HCT116 (cell line): ENCODE results near the gene GAP43. TPM values are rescaled to one million over a fixed set of nuclear protein-coding genes. Genes with fewer than 3 reads are reported as not detected.

Experiments
- ATAC-seq: fragments of 200-7000 bp; cut with Tn5 transposase; 2 replicates; pipeline ENCODE4 v1.9.1; 2020; ENCODE audit warnings: mild to moderate bottlenecking, moderate library complexity
- BruUV-seq: library from RNA; stranded (reverse); fragments of 400-500 nt; replicated peaks from 2 replicates; lab custom pipeline; 2021; lab: Mats Ljungman, UMichigan
- CTCF ChIA-PET: fragments of 300-600 bp; sonication (Branson Sonifier 250); formaldehyde crosslinking; loops from one replicate; lab custom pipeline; 2021; ENCODE audit warnings: antibody characterized with exemption; lab: Charles Lee
- POLR2A ChIA-PET: fragments of 300-600, 350-600 bp; sonication (Branson Sonifier 250); formaldehyde crosslinking; loops from one replicate; lab custom pipeline; 2021; ENCODE audit warnings: antibody characterized with exemption; lab: Charles Lee
- RAD21 ChIA-PET, 2 experiments: fragments of 300-600 bp; sonication (Branson Sonifier 250); formaldehyde crosslinking; loops; one replicate each; lab custom pipeline; 2023; ENCODE audit warnings: low total read pairs in 2 of 2; ENCODE audit not compliant: uncharacterized antibody in 2 of 2, unreplicated experiment in 2 of 2, low non-redundant PET in 1 of 2; lab: Charles Lee
- DNase-seq: peaks from one replicate; pipeline ENCODE4 v3.0.0-alpha.2; 2010; ENCODE audit warnings: low read depth, low spot score
- H2AFZ ChIP-seq: fragments of 200-600 bp; shearing (Covaris generic), sonication (generic); 2 replicates; pipeline ENCODE4 v1.6.1; 2017; ENCODE audit warnings: low read depth, mixed run types, mixed read lengths, antibody characterized with exemption, low read length; ENCODE audit not compliant: poor library complexity, severe bottlenecking
- H3K27ac ChIP-seq: 2 replicates; pipeline ENCODE4 v1.5.1; 2012; ENCODE audit warnings: low read depth, low read length
- H3K27me3 ChIP-seq: fragments of 200-600 bp; sonication (generic); 2 replicates; pipeline ENCODE4 v1.6.1; 2016; ENCODE audit warnings: mixed run types, low read length, mixed read lengths; ENCODE audit not compliant: insufficient read depth
- H3K36me3 ChIP-seq, 2 experiments: fragments of 200-500 bp in 1 of 2; fragments of 200-600 bp in 1 of 2; sonication (Bioruptor generic) in 1 of 2; sonication (generic) in 1 of 2; 2 replicates each; pipeline versions ENCODE4 v1.5.1 to v1.6.1; 2014 to 2016; ENCODE audit warnings: low read length in 2 of 2, inconsistent platforms in 1 of 2, mixed read lengths in 1 of 2, mixed run types in 1 of 2; ENCODE audit not compliant: insufficient read depth in 2 of 2, control insufficient read depth in 1 of 2
- H3K4me1 ChIP-seq, 2 experiments: fragments of 200-600 bp in 1 of 2; sonication (generic) in 1 of 2; 2 replicates each; pipeline versions ENCODE4 v1.5.1 to v1.6.1; 2012 to 2017; ENCODE audit warnings: low read length in 2 of 2, inconsistent platforms in 1 of 2, mild to moderate bottlenecking in 1 of 2, mixed read lengths in 1 of 2, mixed run types in 1 of 2, moderate library complexity in 1 of 2; ENCODE audit not compliant: insufficient read depth in 2 of 2, control insufficient read depth in 1 of 2
- H3K4me2 ChIP-seq: fragments of 200-600 bp; sonication (generic); 2 replicates; pipeline ENCODE4 v1.6.1; 2017; ENCODE audit warnings: mixed run types, low read length, mixed read lengths
- H3K4me3 ChIP-seq, 2 experiments: fragments of 200-600 bp in 1 of 2; sonication (generic) in 1 of 2; replicated peaks in 1 of 2; 2 replicates each; pipeline ENCODE4 v1.5.1; 2011 to 2016; ENCODE audit warnings: low read length in 2 of 2, control low read depth in 1 of 2, low read depth in 1 of 2, mild to moderate bottlenecking in 1 of 2, mixed read lengths in 1 of 2, mixed run types in 1 of 2
- H3K79me2 ChIP-seq: fragments of 200-600 bp; sonication (generic); 2 replicates; pipeline ENCODE4 v1.6.1; 2017; ENCODE audit warnings: mild to moderate bottlenecking, mixed run types, low read length, moderate library complexity, mixed read lengths; ENCODE audit not compliant: insufficient read depth
- H3K9ac ChIP-seq: fragments of 200-600 bp; sonication (generic); 2 replicates; pipeline ENCODE4 v1.6.1; 2016; ENCODE audit warnings: low read length, mixed read lengths
- H3K9me2 ChIP-seq: fragments of 200-600 bp; sonication (generic), shearing (Covaris generic); 2 replicates; pipeline ENCODE4 v1.6.1; 2017; ENCODE audit warnings: mixed run types, mild to moderate bottlenecking, moderate library complexity; ENCODE audit not compliant: insufficient read depth
- H3K9me3 ChIP-seq, 2 experiments: fragments of 200-500 bp in 1 of 2; fragments of 200-600 bp in 1 of 2; sonication (Bioruptor generic) in 1 of 2; sonication (generic) in 1 of 2; 2 replicates each; pipeline ENCODE4 v1.6.1; 2014 to 2017; ENCODE audit warnings: low read length in 2 of 2, mixed read lengths in 2 of 2, inconsistent platforms in 1 of 2, low read depth in 1 of 2, mild to moderate bottlenecking in 1 of 2, mixed run types in 1 of 2, moderate library complexity in 1 of 2; ENCODE audit not compliant: control insufficient read depth in 1 of 2, insufficient read depth in 1 of 2
- H4K20me1 ChIP-seq: fragments of 200-600 bp; sonication (generic), shearing (Covaris generic); 2 replicates; pipeline ENCODE4 v1.6.1; 2017; ENCODE audit warnings: mixed run types, mild to moderate bottlenecking, moderate library complexity; ENCODE audit not compliant: insufficient read depth
- EZH2 ChIP-seq: fragments of 200-600 bp; sonication (generic); IDR thresholded peaks from 2 replicates; pipeline ENCODE4 v1.6.1; 2017; ENCODE audit warnings: antibody characterized with exemption, mixed run types
- FOSL1 ChIP-seq: IDR thresholded peaks from 2 replicates; pipeline ENCODE4 v1.6.1; 2012; ENCODE audit warnings: low read depth
- POLR2A ChIP-seq: IDR thresholded peaks from 2 replicates; pipeline ENCODE4 v1.7.0; 2011; ENCODE audit warnings: borderline replicate concordance; ENCODE audit not compliant: insufficient read depth, insufficient read length; ENCODE audit errors: extremely low read depth
- POLR2AphosphoS5 ChIP-seq: IDR thresholded peaks from 2 replicates; pipeline ENCODE4 v1.6.1; 2011; ENCODE audit warnings: mild to moderate bottlenecking, low read depth, low read length, moderate library complexity
- intact Hi-C: fragments of 100-400 bp; cut with micrococcal nuclease; formaldehyde crosslinking; loops from 2 replicates; pipeline ENCODE4 v1.10.0; 2022
- total RNA-seq: library from RNA; stranded (reverse); gene quantifications from one replicate; pipeline ENCODE4 v1.2.1, GENCODE V29; 2021; ENCODE audit not compliant: unreplicated experiment

The GAP43 gene
- total RNA-seq, 1 experiment from 2014 or later = not detected

- no peak for DNase-seq
These were observed 42.7 kb upstream of the GAP43 start for GRCh38 chr3:115580566-115580965.

DNA sequence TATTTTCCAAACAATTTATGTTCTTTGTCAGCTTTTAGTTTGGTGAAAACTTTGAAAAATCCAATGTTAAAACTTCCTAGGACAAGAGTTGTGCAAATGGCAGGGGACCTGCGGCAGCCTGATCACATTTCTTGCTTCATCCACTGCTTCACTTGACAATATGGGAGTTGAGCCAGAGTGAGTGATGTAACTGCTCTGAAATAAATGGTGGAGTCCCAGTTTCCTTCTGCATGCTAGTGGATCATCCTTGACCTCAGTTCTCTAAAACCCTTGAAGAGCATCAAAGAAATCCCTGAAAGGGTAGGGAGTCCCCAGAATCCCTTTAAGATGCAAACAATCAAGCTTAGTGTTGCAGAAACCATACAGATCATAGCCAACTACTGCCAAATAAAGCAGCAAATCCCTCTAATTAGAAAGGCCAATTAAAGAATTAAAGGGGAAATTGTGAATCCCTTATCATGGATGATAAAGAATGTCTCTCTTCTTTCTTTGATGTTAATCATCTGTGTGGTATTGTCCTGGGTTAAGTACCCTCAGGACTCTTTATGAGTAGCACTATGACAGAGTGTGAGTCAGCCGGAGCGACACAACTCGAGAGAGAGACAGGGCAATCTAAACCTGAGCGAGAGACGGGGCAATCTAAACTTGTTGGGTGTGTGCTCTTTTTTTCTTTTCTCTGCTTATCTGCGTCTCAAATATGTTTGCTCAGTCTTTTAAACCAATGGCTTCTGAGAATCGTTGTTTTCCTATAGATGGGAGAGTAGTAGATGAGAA, 41.8 kb upstream of the GAP43 start:
- peak overlapping the region; percentile 19; the same call in 1 of the 2 replicates for H3K4me2 ChIP-seq
- TF ChIP-seq FOSL1 (0 out of 2 replicates have a peak, but pooled peaks have one; percentile 10), EZH2 (no peak)
- TF ChIP-seq, all 23 proteins: peak for 1
- H3K36me3 ChIP-seq = no peaks in the 10 kb centered on the region
- ChIA-PET RAD21 (no interaction called here), POLR2A (no interaction called here), CTCF (no interaction called here)
- no peak overlapping the region for H3K9ac ChIP-seq
- intact Hi-C loops = no loop called here
- no peaks in the 10 kb centered on the region for H3K4me1 ChIP-seq
- BruUV-seq = no TSS peak
- no peak overlapping the region for H2AFZ ChIP-seq
- H3K27ac ChIP-seq = no peak overlapping the region
- no peaks in the 10 kb centered on the region for H3K27me3 ChIP-seq
- H3K9me2 ChIP-seq = no peaks in the 10 kb centered on the region
- no peaks in the 10 kb centered on the region for H3K9me3 ChIP-seq
- H4K20me1 ChIP-seq = no peaks in the 10 kb centered on the region
- ATAC-seq = no peak
- no peak for DNase-seq
- H3K79me2 ChIP-seq = no peaks in the 10 kb centered on the region
- H3K4me3 ChIP-seq = no peak overlapping the region

More at GRCh38 chr3:115580566-115580965, 42.7 kb upstream of the GAP43 start:
- Histone ChIP-seq H3K4me3 (no peak overlapping the region), H3K9me3 (no peaks in the 10 kb centered on the region), H4K20me1 (no peaks in the 10 kb centered on the region), H3K4me1 (no peaks in the 10 kb centered on the region), H3K9ac (no peak overlapping the region), H2AFZ (no peak overlapping the region), H3K4me2 (no peak overlapping the region), H3K27ac (no peak overlapping the region), H3K36me3 (no peaks in the 10 kb centered on the region), H3K27me3 (no peaks in the 10 kb centered on the region), H3K79me2 (no peaks in the 10 kb centered on the region), H3K9me2 (no peaks in the 10 kb centered on the region)
- intact Hi-C loops = no loop called here
- ATAC-seq = no peak
- RAD21 ChIA-PET = no interaction called here
- no TSS peak for BruUV-seq
- POLR2A ChIA-PET = no interaction called here
- TF ChIP-seq POLR2A (no peak), POLR2AphosphoS5 (no peak)
- CTCF ChIA-PET = no interaction called here
